Activated naive CD4-positive, alpha-beta T cell (primary cell): ENCODE measurements around the gene CRYL1.
A peak's percentile ranks its signal among the peaks of the same experiment; 100 is the strongest.

Experiments
- DNase-seq, 4 experiments: peaks; one replicate each; lab custom pipeline; 2025; lab: John Stamatoyannopoulos, UW

The CRYL1 gene, protein sequence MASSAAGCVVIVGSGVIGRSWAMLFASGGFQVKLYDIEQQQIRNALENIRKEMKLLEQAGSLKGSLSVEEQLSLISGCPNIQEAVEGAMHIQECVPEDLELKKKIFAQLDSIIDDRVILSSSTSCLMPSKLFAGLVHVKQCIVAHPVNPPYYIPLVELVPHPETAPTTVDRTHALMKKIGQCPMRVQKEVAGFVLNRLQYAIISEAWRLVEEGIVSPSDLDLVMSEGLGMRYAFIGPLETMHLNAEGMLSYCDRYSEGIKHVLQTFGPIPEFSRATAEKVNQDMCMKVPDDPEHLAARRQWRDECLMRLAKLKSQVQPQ

DNA sequence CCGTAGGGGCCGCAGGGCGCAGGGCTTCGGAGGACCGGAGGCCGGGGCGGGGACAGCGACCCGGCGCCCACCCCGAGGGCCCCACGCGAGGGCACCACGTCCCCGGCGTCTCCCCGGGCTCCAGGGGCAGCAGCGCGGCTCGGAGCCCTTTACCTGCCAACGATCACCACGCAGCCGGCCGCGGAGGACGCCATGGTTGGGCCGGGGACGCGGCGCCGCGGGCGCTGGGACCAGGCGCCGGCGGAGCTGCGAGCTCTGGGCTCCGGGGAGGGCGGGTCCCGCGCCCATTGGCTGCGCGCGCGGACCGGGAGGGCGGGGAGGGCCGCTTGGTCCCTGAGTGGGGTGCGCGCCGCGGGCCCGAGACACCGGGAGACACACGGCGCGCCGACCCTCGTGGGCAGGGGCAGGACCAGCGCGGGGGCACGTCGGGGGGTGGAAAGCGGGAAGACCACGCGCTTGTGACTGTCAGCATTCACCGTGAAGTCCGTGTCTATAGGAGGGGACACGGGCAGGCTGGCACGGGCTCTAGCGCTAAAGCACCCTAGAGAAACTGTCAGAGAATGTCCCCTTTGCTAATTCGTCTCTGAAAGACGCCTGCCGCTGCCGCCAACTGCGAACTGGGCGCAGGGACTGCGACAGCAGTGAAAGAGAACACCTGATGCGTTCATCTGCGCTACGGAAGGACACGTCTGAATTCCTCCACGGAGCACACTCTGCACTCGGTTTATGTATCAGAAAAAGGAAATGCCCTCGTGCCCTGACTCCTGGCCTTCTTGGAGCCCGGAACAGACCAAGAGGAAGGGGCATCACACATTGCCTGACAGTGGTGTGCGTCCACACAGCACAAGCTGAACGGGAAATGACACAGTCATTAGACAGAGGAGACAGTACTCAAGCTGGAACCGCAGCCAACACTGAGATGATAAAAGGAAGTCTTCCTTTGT, at the start of gene CRYL1:
CRYL1 (minus strand) TSS at position 257 of the 944 bp plus-strand sequence; CDS start at position 194, 63 bp downstream.
- peak; percentile 16 to 71 (median 38) for DNase-seq

DNA sequence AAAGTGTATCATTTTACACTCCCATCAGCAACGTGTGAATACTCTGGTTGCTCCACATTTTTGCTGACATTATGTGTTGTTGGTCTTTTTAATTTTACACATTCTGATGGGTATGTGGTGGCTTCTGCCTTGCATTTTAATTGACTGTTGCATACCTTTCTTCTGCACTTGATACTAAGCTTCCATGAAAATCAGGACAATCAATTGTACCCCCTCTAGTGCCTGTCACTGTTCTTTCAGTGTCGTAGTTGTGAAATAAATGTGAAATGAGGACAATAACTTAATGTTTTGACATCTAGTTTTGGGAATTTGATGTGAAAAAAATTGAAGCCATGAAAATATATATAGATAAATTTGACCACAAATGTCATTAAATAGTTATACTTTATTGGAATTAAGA, 48.0 kb upstream of the CRYL1 start:
- no peak for DNase-seq

DNA sequence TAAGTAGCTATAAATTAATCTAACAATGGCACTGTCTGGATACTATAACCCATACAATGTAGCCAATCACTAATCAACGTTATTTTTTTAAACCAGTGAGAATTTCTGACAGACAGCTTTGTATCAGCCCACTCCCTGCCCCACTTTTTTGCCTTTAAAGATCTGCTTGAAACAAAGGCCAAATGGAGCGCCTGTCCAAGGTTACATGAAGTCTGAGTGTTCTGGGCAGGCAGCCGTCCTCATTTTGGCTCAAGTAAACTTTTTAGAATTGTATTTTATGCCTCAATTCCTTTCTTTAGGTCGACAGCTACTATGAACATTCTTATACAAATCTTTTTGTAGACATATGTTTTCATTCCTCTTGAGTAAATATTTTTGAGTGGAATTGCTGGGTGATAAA, 47.5 kb upstream of the CRYL1 start:
- no peak for DNase-seq

DNA sequence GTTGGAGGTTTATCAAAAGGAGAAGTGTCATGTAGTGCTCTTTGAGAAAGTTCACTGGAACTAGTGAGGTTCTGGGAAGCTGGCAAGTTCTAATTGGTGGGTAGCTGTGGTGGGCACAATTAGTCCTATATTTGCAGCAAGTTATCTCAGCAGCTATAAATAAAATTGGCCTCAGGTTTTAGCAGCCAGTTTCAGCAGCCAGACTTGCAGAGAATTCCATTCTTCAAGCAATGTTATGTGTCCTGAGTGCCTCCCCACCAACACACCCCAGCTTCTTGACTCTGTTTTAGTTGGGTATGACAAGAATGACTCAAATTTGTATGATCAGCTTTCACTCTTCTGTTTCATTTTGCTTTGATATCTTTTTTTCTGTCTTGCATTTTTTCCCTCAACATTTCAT, 46.0 kb upstream of the CRYL1 start:
- no peak for DNase-seq

DNA sequence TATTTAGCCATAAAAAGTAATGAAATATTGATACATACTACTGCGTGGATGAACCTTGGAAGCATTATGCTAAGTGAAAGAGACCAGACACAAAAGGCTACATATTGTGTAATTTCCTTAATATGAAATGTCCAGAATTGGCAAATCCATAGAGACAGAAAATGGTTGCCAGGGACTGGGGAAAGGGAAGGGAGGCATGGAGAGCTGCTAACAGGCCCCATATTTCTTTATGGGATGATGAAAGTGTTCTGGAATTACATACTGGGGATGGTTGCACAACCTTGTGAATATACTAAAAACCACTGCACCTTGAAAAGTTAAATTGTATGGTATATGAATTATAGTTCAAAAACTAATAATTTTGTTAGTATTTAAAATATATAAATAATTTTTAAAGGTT, 44.9 kb upstream of the CRYL1 start:
- DNase-seq: no peak

DNA sequence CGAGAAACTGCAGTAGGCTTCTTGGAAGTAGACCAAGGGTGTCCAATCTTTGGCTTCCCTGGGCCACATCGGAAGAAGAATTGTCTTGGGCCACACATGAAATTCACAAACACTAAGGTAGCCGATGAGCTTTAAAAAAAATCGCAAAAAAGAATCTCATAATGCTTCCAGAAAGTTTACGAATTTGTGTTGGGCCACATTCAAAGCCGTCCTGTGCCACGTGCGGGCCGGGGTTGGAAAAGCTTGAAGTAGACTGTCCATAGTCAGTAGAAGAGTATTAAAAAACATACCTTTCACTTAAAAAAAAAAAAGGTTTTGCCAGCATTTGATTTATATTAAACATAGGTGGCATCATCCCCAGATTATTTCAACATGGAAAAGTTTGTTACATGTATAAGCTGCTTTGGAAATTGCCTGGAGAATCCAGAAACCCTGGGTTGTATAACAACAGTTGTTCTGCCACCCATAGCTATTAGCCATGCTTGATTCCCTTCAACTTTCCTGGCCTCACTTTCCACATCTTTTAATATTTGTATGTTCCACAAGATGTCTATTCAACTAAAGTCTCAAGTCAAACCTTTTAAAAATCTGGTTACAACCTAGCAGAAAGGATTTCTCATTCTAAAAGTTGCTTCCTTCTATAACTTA, 42.3 kb upstream of the CRYL1 start:
- no peak for DNase-seq

DNA sequence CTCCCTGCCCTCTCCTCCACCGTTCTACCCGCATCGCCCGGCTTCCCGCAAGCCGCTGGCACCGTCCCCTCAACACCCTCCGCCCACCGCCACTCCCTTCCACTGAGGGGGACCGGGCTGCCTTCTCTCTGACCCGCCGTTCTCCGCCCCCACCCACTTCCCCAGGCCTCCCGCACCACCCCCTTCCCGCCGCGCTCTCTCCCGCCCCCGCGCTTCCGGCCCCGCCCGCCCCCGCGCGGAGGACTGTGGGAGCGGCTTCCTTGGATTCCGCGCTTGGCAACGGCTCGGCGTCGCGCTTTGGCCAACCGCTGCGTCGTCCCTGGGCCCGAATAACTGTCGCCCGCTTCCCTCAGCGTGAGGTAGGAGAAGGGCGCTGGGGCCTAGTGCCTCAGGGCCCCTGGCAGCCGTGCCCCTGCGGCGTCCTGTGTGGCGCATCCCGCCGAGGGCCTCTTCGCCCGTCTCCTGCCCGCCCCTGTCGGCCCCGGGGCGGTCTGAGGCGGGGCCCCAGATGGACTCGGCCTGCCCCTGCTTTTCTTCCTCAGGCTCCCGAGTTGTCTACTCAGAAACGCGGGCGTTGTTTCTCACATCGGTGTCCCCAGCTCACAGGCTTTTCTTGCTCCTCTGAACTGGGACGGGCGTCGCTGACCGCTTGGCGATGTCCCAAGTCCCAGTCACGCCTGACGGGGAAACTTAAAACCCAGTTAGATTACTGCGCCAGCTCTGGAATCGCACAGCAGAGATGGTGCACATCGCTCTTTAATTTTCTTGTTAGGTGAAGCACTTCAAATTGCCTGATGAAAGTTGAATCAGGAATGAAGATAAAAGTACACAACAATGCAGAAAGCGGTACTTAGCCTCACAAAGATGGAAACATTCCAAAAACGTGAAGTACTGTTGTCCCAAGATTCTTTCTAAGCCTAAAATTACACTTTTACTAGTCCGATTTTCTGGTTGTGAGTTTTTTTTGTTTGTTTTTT, 41.5 kb upstream of the CRYL1 start, which contains the start of gene IFT88:
IFT88 (plus strand) TSS at position 260 of the 977 bp plus-strand sequence. CDS start 7,229 bp downstream, outside the sequence.
- DNase-seq: peak; percentile 22 to 74 (median 42)

DNA sequence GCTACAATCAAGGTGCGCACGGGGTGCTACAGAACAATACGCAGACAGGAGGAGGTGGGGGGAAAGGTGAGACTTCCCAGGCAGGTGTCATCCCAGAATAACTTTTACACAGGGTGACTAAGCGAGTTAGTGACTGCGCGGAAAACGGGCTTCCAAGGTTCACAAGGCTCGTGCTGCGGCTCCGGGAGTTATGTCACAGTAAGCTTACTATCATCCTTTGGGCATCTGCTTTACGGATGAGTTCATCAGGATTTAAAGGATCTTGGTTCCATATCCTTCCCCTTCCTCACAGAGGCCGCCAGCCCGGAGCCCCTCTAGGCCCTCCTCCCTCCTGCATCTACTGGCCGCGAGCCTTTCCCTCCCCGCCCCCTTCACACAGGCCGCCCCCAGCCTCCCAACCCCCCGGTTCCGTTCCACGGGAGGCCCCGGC, 40.8 kb upstream of the CRYL1 start:
- peak in 2 of 4 experiments; percentile 2 to 12 for DNase-seq

DNA sequence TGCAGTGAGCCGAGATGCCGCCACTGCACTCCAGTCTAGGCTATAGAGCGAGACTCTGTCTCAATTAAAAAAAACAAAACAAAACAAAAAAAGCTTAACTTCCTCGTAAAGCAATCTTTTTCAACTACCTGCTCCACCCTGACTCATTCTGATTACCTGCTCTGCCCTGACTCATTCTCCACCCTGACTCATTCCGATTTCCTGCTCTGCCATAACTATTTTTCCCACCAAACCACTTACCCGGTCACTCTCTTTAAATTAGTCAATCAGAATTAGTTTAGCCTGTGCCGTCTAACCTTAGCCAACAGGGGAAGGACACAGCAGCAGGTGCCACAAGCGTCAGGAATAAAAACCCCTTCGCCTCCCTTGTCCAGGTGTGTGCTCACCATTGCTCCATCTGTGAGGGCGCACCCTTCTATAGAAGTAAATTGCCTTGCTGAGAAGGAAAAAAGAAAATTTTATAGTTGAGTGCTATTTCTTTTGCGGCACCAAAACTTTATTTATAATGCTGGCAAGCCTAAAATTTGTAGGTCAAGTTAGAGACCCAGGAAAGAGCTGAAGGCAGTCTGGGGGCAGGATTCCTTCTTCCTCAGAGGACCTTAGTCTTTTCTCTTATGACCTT, 39.6 kb upstream of the CRYL1 start:
- no peak for DNase-seq

DNA sequence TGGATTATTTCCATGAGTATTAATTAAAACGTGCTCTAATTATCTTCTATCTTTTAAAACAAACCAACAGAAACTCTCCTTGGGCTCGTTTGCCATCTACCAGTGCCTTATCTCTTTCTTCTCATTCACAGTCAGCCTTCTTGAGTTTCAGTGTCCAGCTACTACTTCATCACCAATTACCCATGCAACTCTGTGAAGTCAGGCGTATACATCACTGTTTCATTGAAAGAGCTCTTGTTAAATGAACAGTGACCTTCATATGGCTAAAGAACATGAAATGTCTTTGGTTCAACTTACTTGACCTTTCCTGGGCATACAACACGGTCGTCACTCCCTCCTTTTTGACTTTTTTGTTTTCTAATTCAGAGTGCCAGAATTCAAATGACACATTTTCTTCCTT, 36.1 kb upstream of the CRYL1 start:
- no peak for DNase-seq

DNA sequence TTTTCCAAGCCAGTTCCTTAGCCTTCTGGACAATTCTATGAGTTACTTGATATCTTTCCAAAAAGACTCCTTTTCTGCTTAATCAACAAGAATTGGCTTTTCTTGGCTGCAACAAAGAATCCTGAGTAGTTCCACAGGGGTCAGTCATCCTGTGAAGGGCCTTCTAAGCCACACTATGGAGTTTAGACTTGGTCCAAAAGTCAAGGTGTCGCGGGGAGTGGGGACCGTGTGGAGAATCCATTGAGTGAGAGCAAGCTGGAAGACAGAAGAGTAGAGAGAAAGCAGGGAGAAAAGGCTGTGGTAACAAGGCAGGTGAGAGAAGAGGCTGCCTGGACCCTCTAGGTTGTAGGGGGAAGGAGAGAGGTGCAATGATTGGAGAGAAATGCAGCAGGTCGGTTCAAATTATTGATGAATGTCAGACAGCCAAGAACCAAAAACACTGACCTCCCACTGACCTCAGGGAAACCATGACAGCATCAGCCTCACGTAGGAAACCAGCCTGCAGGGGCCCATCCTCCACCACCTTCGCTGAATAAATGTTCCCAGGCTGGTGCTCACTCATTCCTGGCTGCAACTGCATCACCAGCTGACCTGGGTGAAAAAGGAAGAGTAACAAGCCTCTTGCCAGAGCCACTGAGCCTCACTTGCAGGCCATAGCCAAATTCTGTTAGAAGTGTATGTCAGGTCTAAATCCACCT, 34.2 kb upstream of the CRYL1 start:
- no peak for DNase-seq

DNA sequence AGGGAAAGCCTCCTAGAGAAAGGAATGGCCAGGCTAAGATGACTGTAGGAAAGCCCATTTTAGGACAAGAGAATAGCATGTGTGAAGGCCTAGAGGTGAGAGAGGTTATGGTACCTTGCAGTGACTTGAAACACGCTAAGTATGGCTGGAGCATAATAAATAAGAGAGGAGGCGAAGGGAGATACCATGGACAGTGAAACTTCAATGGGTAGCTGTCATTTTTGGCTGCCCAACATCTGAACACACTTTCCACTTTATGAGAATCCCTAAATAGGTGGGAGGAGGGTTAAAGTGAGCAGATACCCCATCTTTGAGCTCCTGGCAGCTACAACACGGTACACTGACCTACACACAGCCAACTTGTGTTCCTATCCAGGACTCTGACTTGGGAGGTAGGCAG, 33.3 kb upstream of the CRYL1 start:
- DNase-seq: no peak

DNA sequence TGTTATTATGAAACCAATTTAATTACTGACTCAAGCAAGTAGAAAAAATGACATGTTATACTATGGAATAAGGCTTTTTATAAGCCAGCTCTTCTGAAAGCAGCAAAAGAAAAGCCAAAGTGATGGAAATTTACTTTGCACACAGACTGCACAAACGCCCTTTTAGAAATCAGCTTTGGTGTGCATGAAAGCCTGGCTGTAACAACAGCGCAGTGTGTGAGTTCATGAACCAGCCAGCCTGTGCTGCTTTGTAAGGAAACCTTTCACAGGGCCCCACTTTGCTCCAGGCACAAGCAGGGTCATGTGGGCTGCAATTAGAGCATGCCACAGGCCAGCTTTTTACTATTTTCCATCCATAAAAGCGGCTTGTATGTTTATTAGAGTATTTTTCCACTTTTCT, 27.7 kb upstream of the CRYL1 start:
- no peak for DNase-seq

DNA sequence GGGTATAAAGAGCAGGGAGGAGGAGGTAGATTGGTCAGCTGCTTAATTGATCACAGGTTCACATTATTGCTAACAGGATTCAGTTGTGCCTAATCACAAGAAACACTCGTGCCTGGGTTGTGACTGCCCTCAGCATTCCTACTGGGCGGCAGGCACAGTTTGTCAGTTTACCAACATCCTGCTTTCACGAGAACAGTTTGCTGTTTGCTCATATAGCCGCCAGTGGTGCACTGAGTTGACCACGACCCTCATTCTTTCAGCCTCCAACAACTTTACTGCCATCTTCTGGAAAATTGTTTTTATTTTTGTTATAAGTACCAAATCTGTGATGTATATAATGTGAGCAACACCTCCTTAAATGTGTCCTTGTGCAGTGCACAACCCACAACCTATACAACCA, 25.1 kb upstream of the CRYL1 start:
- DNase-seq: no peak

DNA sequence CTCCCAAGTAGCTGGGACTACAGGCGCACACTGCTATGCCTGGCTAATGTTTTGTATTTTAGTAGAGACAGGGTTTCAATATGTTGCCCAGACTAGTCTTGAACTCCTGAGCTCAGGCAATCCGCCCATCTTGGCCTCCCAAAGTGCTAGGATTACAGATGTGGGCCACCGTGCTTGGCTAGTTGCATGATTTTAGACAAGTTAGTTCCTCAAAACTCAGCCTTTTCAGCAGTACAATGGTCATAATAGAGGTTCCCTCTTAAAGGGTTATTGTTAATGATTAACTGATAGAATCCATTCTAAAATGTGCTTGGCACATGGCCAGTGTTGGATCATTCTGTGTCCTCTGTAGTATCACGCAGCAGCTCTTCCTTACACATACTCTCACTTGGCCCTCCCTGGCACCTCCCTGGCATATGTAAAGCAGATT, 21.8 kb upstream of the CRYL1 start:
- DNase-seq: no peak

DNA sequence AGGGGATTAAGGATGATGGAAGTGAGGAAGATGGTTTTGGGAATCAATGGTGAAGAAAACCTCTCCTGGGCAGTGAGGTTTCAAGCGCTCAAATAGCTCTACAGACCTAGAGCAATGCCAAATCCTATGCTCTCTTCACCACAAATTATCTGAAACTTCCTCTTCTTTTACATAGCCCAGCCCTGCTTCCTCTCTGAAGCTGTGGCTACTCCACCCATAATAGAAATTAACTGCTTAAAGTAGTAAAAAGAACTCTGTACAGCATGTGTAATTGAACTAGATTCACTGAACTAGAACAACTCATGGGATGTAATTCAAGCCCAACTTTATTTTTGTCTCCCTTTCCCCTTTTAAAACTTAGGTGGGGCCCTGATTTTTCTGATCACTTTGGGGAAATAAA, 20.9 kb upstream of the CRYL1 start:
- DNase-seq: no peak

DNA sequence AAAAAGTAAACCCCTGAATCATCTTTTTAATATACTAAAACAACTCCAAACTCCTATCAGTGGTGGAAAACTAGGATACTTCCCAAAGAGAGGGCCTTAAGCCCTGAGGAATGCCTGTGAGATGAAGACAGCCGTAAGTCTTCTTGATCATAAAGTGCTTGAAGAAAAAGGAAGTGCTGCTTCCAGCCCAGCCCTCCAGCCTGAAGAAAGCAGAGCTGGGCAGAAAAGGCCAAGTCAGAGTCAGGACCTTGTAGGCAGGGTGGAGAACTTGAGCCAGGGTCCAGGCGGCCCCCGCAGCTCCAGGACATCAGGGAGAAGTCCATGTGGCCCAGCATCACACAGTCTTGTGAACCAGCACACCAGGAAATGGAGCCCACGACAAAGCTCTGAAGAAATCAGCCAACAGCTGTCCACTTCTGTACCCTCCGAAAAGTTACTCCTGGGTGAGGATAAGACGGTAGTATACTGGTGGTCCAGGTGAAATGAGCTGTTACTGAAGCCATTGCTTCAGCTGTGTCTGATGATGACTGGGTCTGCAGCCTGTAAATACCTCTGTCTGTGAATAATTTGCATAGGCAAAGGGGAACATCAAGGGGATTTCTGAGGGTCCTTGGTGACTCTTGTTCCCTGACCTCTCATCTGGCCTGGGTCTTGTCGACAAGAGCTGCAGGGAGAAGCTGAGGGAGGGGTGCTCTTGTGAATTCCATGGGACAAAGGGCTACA, 18.7 kb upstream of the CRYL1 start:
- no peak for DNase-seq

DNA sequence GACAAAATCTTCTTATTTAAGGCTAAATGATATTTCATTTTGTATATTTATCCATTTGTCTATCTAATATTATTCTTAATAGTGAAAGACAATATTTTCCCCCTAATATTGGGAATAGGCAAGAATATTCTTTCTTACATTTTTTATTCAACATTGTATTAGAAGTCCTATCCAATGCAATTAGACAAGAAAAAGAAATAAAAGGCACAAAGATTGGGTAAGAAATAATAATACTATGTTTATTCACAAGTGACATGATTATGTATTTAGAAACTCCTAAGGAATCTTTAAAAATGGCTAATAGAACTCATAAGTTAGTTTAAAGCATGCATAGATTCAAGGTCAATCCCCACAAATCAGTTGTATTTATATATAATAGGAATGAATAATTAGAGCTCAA, 11.3 kb upstream of the CRYL1 start:
- DNase-seq: no peak

DNA sequence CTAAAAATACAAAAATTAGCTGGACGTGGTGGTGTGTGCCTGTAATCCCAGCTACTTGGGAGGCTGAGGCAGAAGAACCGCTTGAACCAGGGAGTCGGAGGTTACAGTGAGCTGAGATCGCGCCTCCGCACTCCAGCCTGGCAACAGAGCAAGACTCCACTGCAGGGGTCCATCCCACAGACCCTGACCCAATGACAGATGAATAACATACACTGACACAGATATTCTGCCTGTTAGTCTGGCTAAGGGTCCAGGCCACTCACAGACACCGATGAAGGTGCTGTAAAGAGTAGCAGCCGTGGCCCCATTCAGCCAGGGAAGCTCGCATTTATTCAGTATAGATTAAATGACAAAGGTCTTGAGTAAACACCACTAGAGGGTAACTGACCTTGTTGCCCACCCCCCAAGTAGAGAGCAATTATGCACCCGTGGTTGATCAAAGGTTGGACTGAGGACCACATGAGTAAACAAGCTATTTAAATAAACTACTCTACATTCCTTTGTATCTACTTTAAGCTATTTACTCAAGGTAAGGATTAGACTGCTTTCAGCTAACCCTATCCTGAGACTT, 8.5 kb upstream of the CRYL1 start:
- no peak for DNase-seq
